Neural progenitor cell (in vitro differentiated cells): ENCODE measurements around the gene EHMT1. TPM values are rescaled to one million over a fixed set of nuclear protein-coding genes. Genes with fewer than 3 reads are reported as not detected.

ENCODE experiments used
- DNase-seq: peaks from one replicate; pipeline ENCODE4 v3.0.0-alpha.2; 2016; ENCODE audit warnings: low spot score
- H2AFZ ChIP-seq: fragments of 200-600 bp; sonication (generic); replicated peaks from 2 replicates; pipeline ENCODE4 v1.6.1; 2016; ENCODE audit warnings: antibody characterized with exemption
- H3F3A ChIP-seq: fragments of 200-600 bp; sonication (generic); 2 replicates; pipeline ENCODE4 v1.6.1; 2016; ENCODE audit warnings: antibody characterized with exemption, low read depth
- H3K27ac ChIP-seq: fragments of 200-600 bp; sonication (generic); 2 replicates; pipeline ENCODE4 v1.5.1; 2016; ENCODE audit warnings: mild to moderate bottlenecking
- H3K27me3 ChIP-seq: fragments of 200-600 bp; sonication (generic); 2 replicates; pipeline ENCODE4 v1.6.1; 2016; ENCODE audit warnings: mild to moderate bottlenecking, moderate library complexity
- H3K36me3 ChIP-seq: fragments of 200-600 bp; sonication (generic); 2 replicates; pipeline ENCODE4 v1.5.1; 2016
- H3K4me1 ChIP-seq: fragments of 200-600 bp; sonication (generic); 2 replicates; pipeline ENCODE4 v1.6.1; 2016; ENCODE audit warnings: mixed run types
- H3K4me2 ChIP-seq: fragments of 200-600 bp; sonication (generic); 2 replicates; pipeline ENCODE4 v1.6.1; 2016
- H3K4me3 ChIP-seq: fragments of 200-600 bp; sonication (generic); 2 replicates; pipeline ENCODE4 v1.5.1; 2016
- H3K79me2 ChIP-seq: fragments of 200-600 bp; sonication (generic); 2 replicates; pipeline ENCODE4 v1.6.1; 2016; ENCODE audit warnings: low read depth
- H3K9ac ChIP-seq: fragments of 200-600 bp; sonication (generic); 2 replicates; pipeline ENCODE4 v1.6.1; 2016
- H3K9me3 ChIP-seq: fragments of 200-600 bp; sonication (generic); 2 replicates; pipeline ENCODE4 v1.5.1; 2016; ENCODE audit warnings: low read depth
- H4K20me1 ChIP-seq: fragments of 200-600 bp; sonication (generic); 2 replicates; pipeline ENCODE4 v1.6.1; 2016; ENCODE audit warnings: low read depth
- H3K27ac Mint-ChIP-seq: 3 replicates; pipeline ENCODE4 v1.8.0; 2021; ENCODE audit warnings: mixed read lengths
- H3K27me3 Mint-ChIP-seq: 2 replicates; pipeline ENCODE4 v1.8.0; 2022; ENCODE audit warnings: low read depth, mild to moderate bottlenecking, inconsistent platforms, moderate library complexity, mixed read lengths; ENCODE audit not compliant: insufficient read depth
- H3K36me3 Mint-ChIP-seq: 3 replicates; pipeline ENCODE4 v1.8.0; 2021; ENCODE audit warnings: mixed read lengths
- H3K4me1 Mint-ChIP-seq: 3 replicates; pipeline ENCODE4 v1.8.0; 2021; ENCODE audit warnings: mixed read lengths
- H3K4me3 Mint-ChIP-seq: 3 replicates; pipeline ENCODE4 v1.8.0; 2021; ENCODE audit warnings: mild to moderate bottlenecking, moderate library complexity, mixed read lengths
- H3K9me3 Mint-ChIP-seq: 3 replicates; pipeline ENCODE4 v1.8.0; 2020; ENCODE audit warnings: mixed read lengths
- EZH2 ChIP-seq: fragments of 200-600 bp; sonication (generic); IDR thresholded peaks from 2 replicates; pipeline ENCODE4 v1.6.1; 2017; ENCODE audit warnings: antibody characterized with exemption, mild to moderate bottlenecking, moderate library complexity
- EZH2phosphoT487 ChIP-seq: fragments of 200-600 bp; sonication (generic); IDR thresholded peaks from 2 replicates; pipeline ENCODE4 v1.6.1; 2017; ENCODE audit warnings: antibody characterized with exemption
- total RNA-seq: library from RNA; depleted of rRNA; stranded (reverse); fragments of >200 nt; gene quantifications from 2 replicates; pipeline ENCODE4 v1.2.3, GENCODE V29; 2015; ENCODE audit warnings: low replicate concordance
- TF ChIP-seq, protein P1 (sequence below): fragments of 200-600 bp; sonication (generic); IDR thresholded peaks from 2 replicates; pipeline ENCODE4 v1.5.1; 2017; ENCODE audit warnings: antibody characterized with exemption, mild to moderate bottlenecking

Gene EHMT1
- total RNA-seq, 1 donor from 2014 or later, result 47.8 TPM

DNA sequence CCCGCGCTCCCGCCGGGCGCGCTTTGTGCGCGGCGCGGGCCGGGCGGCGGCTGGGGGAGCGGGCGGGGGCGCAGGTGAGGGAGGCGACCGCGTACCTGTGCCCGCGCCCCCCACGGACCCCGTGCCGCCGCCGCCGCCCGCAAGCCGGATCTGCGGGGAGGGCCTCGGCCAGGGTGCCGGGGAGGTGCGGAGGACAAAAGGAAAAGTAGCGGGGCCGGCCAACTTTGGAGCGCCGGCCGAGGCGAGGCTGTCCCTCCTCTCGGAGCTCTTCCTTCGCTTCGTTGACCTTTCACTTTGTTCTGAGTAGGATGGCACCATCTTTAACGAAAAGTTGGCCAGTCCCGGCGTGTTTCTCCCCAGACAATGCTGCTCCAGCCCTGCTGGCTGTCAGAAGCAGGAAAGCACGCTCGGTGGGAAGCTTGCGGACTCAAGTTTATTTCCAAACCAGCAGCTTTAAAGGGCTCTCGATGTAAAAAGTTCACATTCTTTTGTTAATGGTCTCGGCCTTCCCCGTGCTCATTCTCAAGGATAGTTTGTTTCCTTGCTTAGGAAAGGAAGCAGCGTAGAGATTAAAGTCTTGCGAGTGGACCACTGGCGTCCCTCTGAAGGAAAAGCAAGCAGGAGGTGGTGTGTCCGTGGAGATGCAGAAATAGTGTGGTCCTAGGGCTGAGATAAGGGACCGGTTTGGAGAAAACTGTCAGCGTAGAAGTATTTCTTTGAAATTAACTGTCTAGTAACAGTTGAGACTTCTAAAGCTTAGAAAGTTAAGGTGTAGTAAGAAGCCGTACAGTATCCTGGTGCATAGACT lies 639 bp downstream of the EHMT1 start:
- Mint-ChIP-seq H3K9me3 (peaks cover 3% of the 10 kb centered on the region), H3K27ac (peak overlapping the region; percentile 61), H3K36me3 (peaks cover 12% of the 10 kb centered on the region), H3K4me1 (peaks cover 34% of the 10 kb centered on the region), H3K27me3 (peaks cover 11% of the 10 kb centered on the region), H3K4me3 (peak overlapping the region; percentile 93)
- DNase-seq, result peak; percentile 74
- Histone ChIP-seq H3K79me2 (peaks cover 76% of the 10 kb centered on the region), H3K4me3 (peak overlapping the region; percentile 100), H3K36me3 (no peaks in the 10 kb centered on the region), H4K20me1 (peaks cover 50% of the 10 kb centered on the region), H3K4me2 (peak overlapping the region; percentile 90), H3K27me3 (no peaks in the 10 kb centered on the region), H3F3A (peaks cover 16% of the 10 kb centered on the region), H3K9ac (peak overlapping the region; percentile 92), H3K9me3 (no peaks in the 10 kb centered on the region), H3K27ac (peak overlapping the region; percentile 83), H3K4me1 (peaks cover 20% of the 10 kb centered on the region), H2AFZ (peak overlapping the region; percentile 79)
- TF ChIP-seq EZH2phosphoT487, result no peak
- no peak for TF ChIP-seq EZH2
- TF ChIP-seq, protein P1, sequence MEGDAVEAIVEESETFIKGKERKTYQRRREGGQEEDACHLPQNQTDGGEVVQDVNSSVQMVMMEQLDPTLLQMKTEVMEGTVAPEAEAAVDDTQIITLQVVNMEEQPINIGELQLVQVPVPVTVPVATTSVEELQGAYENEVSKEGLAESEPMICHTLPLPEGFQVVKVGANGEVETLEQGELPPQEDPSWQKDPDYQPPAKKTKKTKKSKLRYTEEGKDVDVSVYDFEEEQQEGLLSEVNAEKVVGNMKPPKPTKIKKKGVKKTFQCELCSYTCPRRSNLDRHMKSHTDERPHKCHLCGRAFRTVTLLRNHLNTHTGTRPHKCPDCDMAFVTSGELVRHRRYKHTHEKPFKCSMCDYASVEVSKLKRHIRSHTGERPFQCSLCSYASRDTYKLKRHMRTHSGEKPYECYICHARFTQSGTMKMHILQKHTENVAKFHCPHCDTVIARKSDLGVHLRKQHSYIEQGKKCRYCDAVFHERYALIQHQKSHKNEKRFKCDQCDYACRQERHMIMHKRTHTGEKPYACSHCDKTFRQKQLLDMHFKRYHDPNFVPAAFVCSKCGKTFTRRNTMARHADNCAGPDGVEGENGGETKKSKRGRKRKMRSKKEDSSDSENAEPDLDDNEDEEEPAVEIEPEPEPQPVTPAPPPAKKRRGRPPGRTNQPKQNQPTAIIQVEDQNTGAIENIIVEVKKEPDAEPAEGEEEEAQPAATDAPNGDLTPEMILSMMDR, result no peak

DNA sequence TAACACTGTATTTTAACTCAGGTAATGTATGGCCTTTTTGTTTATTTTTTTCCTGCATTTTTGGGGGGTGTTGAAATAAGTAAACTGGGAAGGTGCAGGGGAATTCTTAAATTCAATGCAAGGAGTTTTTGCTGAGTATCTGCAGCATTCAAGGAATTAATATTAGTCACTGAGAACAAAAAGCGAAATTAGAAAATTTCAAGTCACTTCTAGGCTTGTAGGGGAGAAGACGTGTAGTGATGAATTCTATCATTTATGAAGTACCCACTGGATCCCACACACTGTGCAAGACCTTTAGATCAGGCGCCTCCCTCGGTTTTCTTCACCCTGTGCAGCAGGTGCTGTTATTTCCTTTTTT lies 1.2 kb downstream of the EHMT1 start:
- Histone ChIP-seq H4K20me1 (peaks cover 55% of the 10 kb centered on the region), H3K9ac (peak overlapping the region; percentile 92), H3K4me3 (peak overlapping the region; percentile 100), H3F3A (peaks cover 16% of the 10 kb centered on the region), H2AFZ (no peak overlapping the region), H3K4me2 (peak overlapping the region; percentile 90), H3K9me3 (no peaks in the 10 kb centered on the region), H3K4me1 (peaks cover 20% of the 10 kb centered on the region), H3K36me3 (no peaks in the 10 kb centered on the region), H3K79me2 (peaks cover 81% of the 10 kb centered on the region), H3K27ac (no peak overlapping the region), H3K27me3 (no peaks in the 10 kb centered on the region)
- H3K4me3 Mint-ChIP-seq, result peak overlapping the region; percentile 93
- H3K27ac Mint-ChIP-seq, result peak overlapping the region; percentile 61
- H3K36me3 Mint-ChIP-seq, result peaks cover 12% of the 10 kb centered on the region
- H3K27me3 Mint-ChIP-seq, result peaks cover 11% of the 10 kb centered on the region
- H3K9me3 Mint-ChIP-seq, result peaks cover 3% of the 10 kb centered on the region
- DNase-seq, result no peak
- peaks cover 34% of the 10 kb centered on the region for H3K4me1 Mint-ChIP-seq
- no peak for TF ChIP-seq EZH2
- TF ChIP-seq, protein P1, result no peak
- TF ChIP-seq EZH2phosphoT487, result no peak

DNA sequence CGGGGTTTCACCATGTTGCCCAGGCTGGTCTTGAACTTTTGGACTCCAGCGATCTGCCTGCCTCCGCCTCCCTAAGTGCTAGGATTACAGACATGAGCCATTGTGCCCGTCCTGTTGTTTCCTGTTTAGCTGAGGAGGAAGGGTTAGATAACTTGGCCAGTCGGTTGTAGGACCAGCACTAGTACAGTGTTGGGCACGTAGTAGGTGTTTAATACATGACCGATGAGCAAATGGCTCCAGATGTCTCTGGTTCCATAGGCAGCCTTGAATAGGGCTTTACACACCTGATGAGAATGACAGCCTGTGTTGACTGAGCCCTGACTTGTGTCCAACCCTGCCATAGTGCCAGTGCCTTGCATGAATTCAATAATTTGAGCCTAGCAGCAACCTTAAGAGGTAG lies 1.8 kb downstream of the EHMT1 start:
- Histone ChIP-seq H3K9ac (no peak overlapping the region), H4K20me1 (peaks cover 61% of the 10 kb centered on the region), H3K4me2 (peak overlapping the region; percentile 90), H3K27me3 (no peaks in the 10 kb centered on the region), H3K27ac (no peak overlapping the region), H2AFZ (no peak overlapping the region), H3K9me3 (no peaks in the 10 kb centered on the region), H3K4me3 (peak overlapping the region; percentile 100), H3K79me2 (peaks cover 87% of the 10 kb centered on the region), H3F3A (peaks cover 16% of the 10 kb centered on the region), H3K4me1 (peaks cover 20% of the 10 kb centered on the region), H3K36me3 (no peaks in the 10 kb centered on the region)
- Mint-ChIP-seq H3K9me3 (peaks cover 5% of the 10 kb centered on the region), H3K36me3 (peaks cover 16% of the 10 kb centered on the region), H3K27me3 (peaks cover 11% of the 10 kb centered on the region), H3K27ac (no peak overlapping the region), H3K4me3 (peak overlapping the region; percentile 93), H3K4me1 (peaks cover 34% of the 10 kb centered on the region)
- TF ChIP-seq, protein P1, result no peak
- DNase-seq, result no peak
